Parietal lobe (tissue), 2 donors: ENCODE measurements around the gene RIN1. TPM values are rescaled to one million over a fixed set of nuclear protein-coding genes. Genes with fewer than 3 reads are reported as not detected.

ENCODE experiments used
- small RNA-seq: library from RNA; depleted of rRNA; stranded (forward); fragments of <200 nt; gene quantifications from one replicate; pipeline ENCODE3, GENCODE V24; 2014; ENCODE audit warnings: low replicate concordance
- total RNA-seq: library from RNA; depleted of rRNA; stranded (reverse); fragments of >200 nt; gene quantifications from one replicate; pipeline ENCODE4 v1.2.3, GENCODE V29; 2014

The RIN1 gene
- 0.94 TPM for total RNA-seq

GRCh38 chr11:66336234-66337102, at the start of gene RIN1:
TSS of gene RIN1 (minus strand) at chr11:66336434. CDS start at chr11:66336402, 32 bp downstream.

GRCh38 chr11:66371627-66372415, 35.6 kb upstream of the RIN1 start, which contains the start of gene SLC29A2:
TSS of gene SLC29A2 (minus strand) at chr11:66371760. CDS start at chr11:66371591, 169 bp downstream.

GRCh38 chr11:66347425-66348276, 11.4 kb upstream of the RIN1 start, which contains the start of gene B4GAT1:
TSS of gene B4GAT1 (minus strand) at chr11:66347629. CDS start at chr11:66347545, 84 bp downstream.

GRCh38 chr11:66344550-66345315, 8.5 kb upstream of the RIN1 start, which contains the start of gene BRMS1:
TSS of gene BRMS1 (minus strand) at chr11:66345104. CDS start at chr11:66342234, 2,870 bp downstream.

GRCh38 chr11:66316849-66317251, 19.4 kb downstream of the RIN1 start, which contains the start of gene CD248:
TSS of gene CD248 (minus strand) at chr11:66317044. CDS start at chr11:66317027, 17 bp downstream.

GRCh38 chr11:66291706-66292542, 44.3 kb downstream of the RIN1 start, which contains the start of gene TMEM151A:
TSS of gene TMEM151A (plus strand) at chr11:66291894. CDS start at chr11:66292014, 120 bp downstream.

GRCh38 chr11:66288671-66289547, 47.3 kb downstream of the RIN1 start, which contains the start of gene YIF1A:
TSS of gene YIF1A (minus strand) at chr11:66289143. CDS start at chr11:66288985, 158 bp downstream.

Small RNAs within 50 kb of the gene (small RNA-seq; reads per million reads assigned to genes)
- not detected for gene RF00017

Other genes starting within 250 kb of the RIN1 start
- gene KLC2, start 78.7 kb downstream of the RIN1 start, total RNA-seq: 56.7 TPM
- 41.0 TPM for gene RAB1B, start 67.8 kb downstream of the RIN1 start, total RNA-seq
- 79.2 TPM for gene CNIH2, start 58.3 kb downstream of the RIN1 start, total RNA-seq
- gene YIF1A, start 47.3 kb downstream of the RIN1 start, total RNA-seq: 28.8 TPM
- gene TMEM151A, start 44.5 kb downstream of the RIN1 start, total RNA-seq: 9.7 TPM
- 1.3 TPM for gene CD248, start 19.4 kb downstream of the RIN1 start, total RNA-seq
- gene BRMS1, start 8.7 kb upstream of the RIN1 start, total RNA-seq: 13.8 TPM
- 60.4 TPM for gene B4GAT1, start 11.2 kb upstream of the RIN1 start, total RNA-seq
- 4.4 TPM for gene SLC29A2, start 35.3 kb upstream of the RIN1 start, total RNA-seq
- gene NPAS4, start 84.6 kb upstream of the RIN1 start, total RNA-seq: 2.2 TPM
- gene MRPL11, start 102.4 kb upstream of the RIN1 start, total RNA-seq: 11.6 TPM
- 24.7 TPM for gene PELI3, start 130.5 kb upstream of the RIN1 start, total RNA-seq
- gene DPP3, start 144.0 kb upstream of the RIN1 start, total RNA-seq: 40.4 TPM
- gene BBS1, start 174.2 kb upstream of the RIN1 start, total RNA-seq: 107 TPM
- 5.9 TPM for gene ZDHHC24, start 209.6 kb upstream of the RIN1 start, total RNA-seq
- gene ACTN3, start 210.5 kb upstream of the RIN1 start, total RNA-seq: not detected
- 47.9 TPM for gene CTSF, start 232.2 kb upstream of the RIN1 start, total RNA-seq